Liver (tissue), 3 donors: ENCODE data around the gene CCNL1.

Source experiments
- ATF3 ChIP-seq: IDR thresholded peaks from 2 replicates; pipeline ENCODE4 v1.6.1; 2016; ENCODE audit warnings: antibody characterized with exemption
- EGR1 ChIP-seq, 2 donors: IDR thresholded peaks; 2 replicates each; pipeline ENCODE4 v1.6.1; 2016 to 2018; ENCODE audit warnings: antibody characterized with exemption in 2 of 2, low read depth in 2 of 2
- FOXA1 ChIP-seq: IDR thresholded peaks from 2 replicates; pipeline ENCODE4 v1.6.1; 2016; ENCODE audit warnings: antibody characterized with exemption
- FOXA2 ChIP-seq: IDR thresholded peaks from 2 replicates; pipeline ENCODE4 v1.6.1; 2016; ENCODE audit warnings: antibody characterized with exemption
- JUND ChIP-seq, 2 donors: IDR thresholded peaks; 2 replicates each; pipeline ENCODE4 v1.6.1; 2016; ENCODE audit warnings: antibody characterized with exemption in 2 of 2
- RAD21 ChIP-seq, 2 donors: IDR thresholded peaks; 2 replicates each; pipeline ENCODE4 v1.6.1; 2016; ENCODE audit warnings: antibody characterized with exemption in 2 of 2, mild to moderate bottlenecking in 2 of 2
- RXRA ChIP-seq, 2 donors: IDR thresholded peaks; 2 replicates each; pipeline ENCODE4 v1.6.1; 2017 to 2018; ENCODE audit warnings: antibody characterized with exemption in 2 of 2, mild to moderate bottlenecking in 1 of 2
- SP1 ChIP-seq: IDR thresholded peaks from 2 replicates; pipeline ENCODE4 v1.6.1; 2018; ENCODE audit warnings: antibody characterized with exemption, mild to moderate bottlenecking
- TF ChIP-seq, protein P1 (sequence below): fragments of 150-350 bp; IDR thresholded peaks from 2 replicates; pipeline ENCODE4 v1.5.1; 2017; ENCODE audit warnings: improper control_type of control experiment, low read depth, low read length; ENCODE audit not compliant: missing input control
- TF ChIP-seq, protein P2 (sequence below): IDR thresholded peaks from 2 replicates; pipeline ENCODE4 v1.6.1; 2016; ENCODE audit warnings: antibody characterized with exemption
- TF ChIP-seq, protein P3 (sequence below): IDR thresholded peaks from 2 replicates; pipeline ENCODE4 v1.6.1; 2016; ENCODE audit warnings: antibody characterized with exemption, mild to moderate bottlenecking
- donor health status: healthy.
- donor health status: healthy.

DNA sequence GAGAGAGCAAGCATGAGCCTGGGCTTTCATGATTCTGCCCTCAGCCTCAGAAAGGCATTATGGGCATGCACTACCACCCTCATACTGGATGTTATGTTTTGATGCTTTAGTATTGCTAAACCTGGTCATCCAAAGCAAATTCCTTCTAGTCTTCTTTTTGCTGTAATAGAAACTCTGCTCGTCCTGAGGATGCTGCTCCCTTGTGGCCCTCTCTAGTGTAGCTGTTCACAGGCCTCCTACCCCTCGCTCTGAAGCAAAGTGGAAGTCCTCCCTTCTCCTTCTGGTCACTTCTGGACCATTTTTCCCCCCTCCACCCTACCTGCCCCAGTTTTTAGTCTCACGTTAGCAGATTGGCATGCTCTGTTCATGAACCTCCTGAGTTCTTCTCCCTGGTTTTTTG, 22.9 kb upstream of the CCNL1 start:
- TF ChIP-seq, protein P1, sequence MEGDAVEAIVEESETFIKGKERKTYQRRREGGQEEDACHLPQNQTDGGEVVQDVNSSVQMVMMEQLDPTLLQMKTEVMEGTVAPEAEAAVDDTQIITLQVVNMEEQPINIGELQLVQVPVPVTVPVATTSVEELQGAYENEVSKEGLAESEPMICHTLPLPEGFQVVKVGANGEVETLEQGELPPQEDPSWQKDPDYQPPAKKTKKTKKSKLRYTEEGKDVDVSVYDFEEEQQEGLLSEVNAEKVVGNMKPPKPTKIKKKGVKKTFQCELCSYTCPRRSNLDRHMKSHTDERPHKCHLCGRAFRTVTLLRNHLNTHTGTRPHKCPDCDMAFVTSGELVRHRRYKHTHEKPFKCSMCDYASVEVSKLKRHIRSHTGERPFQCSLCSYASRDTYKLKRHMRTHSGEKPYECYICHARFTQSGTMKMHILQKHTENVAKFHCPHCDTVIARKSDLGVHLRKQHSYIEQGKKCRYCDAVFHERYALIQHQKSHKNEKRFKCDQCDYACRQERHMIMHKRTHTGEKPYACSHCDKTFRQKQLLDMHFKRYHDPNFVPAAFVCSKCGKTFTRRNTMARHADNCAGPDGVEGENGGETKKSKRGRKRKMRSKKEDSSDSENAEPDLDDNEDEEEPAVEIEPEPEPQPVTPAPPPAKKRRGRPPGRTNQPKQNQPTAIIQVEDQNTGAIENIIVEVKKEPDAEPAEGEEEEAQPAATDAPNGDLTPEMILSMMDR: no peak
- TF ChIP-seq RXRA (IDR thresholded peaks at IDR 0.05): no peak
- TF ChIP-seq ATF3: no peak
- no peak for TF ChIP-seq EGR1 (IDR thresholded peaks at IDR 0.05; ENCODE audit: low read depth in 2 of 2)
- no peak for TF ChIP-seq RAD21 (IDR thresholded peaks at IDR 0.05)
- TF ChIP-seq FOXA2: no peak
- no peak for TF ChIP-seq SP1
- no peak for TF ChIP-seq FOXA1
- TF ChIP-seq, protein P2, sequence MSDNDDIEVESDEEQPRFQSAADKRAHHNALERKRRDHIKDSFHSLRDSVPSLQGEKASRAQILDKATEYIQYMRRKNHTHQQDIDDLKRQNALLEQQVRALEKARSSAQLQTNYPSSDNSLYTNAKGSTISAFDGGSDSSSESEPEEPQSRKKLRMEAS: no peak
- TF ChIP-seq JUND (IDR thresholded peaks at IDR 0.05): no peak
- TF ChIP-seq, protein P3, sequence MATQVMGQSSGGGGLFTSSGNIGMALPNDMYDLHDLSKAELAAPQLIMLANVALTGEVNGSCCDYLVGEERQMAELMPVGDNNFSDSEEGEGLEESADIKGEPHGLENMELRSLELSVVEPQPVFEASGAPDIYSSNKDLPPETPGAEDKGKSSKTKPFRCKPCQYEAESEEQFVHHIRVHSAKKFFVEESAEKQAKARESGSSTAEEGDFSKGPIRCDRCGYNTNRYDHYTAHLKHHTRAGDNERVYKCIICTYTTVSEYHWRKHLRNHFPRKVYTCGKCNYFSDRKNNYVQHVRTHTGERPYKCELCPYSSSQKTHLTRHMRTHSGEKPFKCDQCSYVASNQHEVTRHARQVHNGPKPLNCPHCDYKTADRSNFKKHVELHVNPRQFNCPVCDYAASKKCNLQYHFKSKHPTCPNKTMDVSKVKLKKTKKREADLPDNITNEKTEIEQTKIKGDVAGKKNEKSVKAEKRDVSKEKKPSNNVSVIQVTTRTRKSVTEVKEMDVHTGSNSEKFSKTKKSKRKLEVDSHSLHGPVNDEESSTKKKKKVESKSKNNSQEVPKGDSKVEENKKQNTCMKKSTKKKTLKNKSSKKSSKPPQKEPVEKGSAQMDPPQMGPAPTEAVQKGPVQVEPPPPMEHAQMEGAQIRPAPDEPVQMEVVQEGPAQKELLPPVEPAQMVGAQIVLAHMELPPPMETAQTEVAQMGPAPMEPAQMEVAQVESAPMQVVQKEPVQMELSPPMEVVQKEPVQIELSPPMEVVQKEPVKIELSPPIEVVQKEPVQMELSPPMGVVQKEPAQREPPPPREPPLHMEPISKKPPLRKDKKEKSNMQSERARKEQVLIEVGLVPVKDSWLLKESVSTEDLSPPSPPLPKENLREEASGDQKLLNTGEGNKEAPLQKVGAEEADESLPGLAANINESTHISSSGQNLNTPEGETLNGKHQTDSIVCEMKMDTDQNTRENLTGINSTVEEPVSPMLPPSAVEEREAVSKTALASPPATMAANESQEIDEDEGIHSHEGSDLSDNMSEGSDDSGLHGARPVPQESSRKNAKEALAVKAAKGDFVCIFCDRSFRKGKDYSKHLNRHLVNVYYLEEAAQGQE: no peak
